GM19467 (cell line): Measurements from ENCODE around the gene SCNN1B.
"Not testable (repeated sequence)": the region's sequence is repeated elsewhere in the genome, so short reads cannot be mapped to it uniquely, and the experiment has no call there.

Experiments
- ATAC-seq: cut with Tn5 transposase; IDR thresholded peaks from one replicate; pipeline ENCODE4 v1.9.1; 2021; ENCODE audit warnings: mild to moderate bottlenecking, moderate library complexity; ENCODE audit not compliant: unreplicated experiment

Gene SCNN1B

GRCh38 chr16:23348579-23349469 is 46.7 kb downstream of the SCNN1B start:
- no peak for ATAC-seq

DNA sequence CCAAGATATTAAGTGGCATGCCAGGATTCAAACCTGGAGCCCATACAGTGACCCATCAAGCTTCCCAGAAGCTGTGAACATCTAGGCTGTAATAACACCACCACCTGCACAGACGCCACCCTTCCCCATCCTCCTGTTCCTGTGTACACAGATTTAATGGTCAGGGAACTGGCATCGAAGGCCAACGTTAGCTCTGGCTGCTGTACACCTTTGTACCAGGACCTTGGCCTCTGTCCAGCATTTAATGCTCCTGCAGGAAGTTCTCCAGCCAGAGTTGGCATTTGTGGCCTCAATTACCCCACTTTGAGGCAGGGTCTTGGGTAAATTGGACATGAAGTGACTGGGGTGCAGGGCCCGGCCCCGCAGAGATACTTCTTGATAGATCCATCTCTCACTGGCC is 49.3 kb downstream of the SCNN1B start:
- no peak for ATAC-seq

DNA sequence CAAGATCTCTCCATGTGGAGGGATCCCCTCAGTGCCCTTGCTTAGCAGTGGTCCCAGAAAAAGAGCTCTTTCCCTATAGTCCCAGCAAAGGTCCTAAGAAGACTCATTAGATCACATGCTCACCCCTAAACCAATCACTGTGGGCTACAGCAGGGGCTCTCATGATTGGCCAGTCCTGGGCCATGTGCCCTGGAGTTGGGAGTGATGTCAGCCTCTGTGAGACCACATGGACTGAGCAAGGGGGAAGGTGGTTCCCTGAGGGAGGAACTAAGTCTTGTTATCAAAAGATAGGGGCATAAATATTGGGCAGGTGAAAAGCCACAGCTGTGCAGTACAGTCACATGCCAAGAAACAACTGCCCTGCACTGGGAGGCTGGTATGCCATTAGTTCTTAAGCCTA is 51.3 kb downstream of the SCNN1B start:
- no peak for ATAC-seq

- ATAC-seq: no peak
Observed at GRCh38 chr16:23354246-23354645, 52.1 kb downstream of the SCNN1B start.

- no peak for ATAC-seq
Observed at GRCh38 chr16:23355106-23355670, 53.1 kb downstream of the SCNN1B start.

DNA sequence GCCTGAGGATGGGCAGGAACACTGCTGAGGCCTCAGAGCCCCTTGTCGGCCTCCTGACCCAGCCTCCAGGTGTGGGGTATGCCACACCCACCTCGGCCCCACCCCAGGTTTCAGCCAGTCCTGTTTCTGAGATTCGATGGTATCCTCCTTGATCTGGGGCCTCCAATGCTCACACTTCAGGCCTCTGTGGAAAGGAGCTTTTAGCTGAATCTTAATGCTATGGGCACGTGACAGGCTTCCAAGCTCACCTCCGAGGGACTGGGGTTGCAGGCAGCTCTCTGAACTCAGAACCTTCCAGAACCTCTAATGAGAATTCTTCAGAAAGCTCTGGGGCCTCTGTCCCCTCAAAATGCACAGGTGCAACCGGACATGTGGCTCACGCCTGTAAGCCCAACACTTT is 54.8 kb downstream of the SCNN1B start:
- no peak for ATAC-seq

DNA sequence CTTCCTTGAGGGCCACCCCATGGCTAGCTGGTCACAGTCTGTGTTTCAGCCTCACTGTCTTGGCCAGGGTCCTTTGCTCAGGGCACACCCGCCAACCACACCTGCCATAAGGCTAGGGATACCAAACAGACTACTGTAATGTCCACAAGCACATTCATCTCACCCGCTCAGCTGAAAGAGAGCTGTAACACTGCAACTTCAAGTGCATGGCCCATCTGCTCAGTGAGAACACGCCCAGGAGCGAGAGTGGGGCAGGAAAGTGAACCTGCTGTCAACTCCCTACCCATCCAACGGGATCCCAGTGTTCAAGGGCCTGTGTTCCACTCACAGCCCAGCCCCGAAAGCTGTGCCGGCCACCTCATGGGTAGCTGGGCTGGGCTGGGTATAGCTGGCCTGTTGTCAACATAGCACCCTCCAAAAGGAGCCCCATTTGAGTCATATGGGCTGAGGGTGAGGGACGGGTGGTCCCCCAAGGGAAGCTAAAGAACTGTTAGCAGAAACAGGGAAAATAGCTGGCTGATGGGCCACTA is 55.7 kb downstream of the SCNN1B start:
- ATAC-seq: no peak

- no peak for ATAC-seq
Observed at GRCh38 chr16:23359092-23359760, 57.1 kb downstream of the SCNN1B start.

DNA sequence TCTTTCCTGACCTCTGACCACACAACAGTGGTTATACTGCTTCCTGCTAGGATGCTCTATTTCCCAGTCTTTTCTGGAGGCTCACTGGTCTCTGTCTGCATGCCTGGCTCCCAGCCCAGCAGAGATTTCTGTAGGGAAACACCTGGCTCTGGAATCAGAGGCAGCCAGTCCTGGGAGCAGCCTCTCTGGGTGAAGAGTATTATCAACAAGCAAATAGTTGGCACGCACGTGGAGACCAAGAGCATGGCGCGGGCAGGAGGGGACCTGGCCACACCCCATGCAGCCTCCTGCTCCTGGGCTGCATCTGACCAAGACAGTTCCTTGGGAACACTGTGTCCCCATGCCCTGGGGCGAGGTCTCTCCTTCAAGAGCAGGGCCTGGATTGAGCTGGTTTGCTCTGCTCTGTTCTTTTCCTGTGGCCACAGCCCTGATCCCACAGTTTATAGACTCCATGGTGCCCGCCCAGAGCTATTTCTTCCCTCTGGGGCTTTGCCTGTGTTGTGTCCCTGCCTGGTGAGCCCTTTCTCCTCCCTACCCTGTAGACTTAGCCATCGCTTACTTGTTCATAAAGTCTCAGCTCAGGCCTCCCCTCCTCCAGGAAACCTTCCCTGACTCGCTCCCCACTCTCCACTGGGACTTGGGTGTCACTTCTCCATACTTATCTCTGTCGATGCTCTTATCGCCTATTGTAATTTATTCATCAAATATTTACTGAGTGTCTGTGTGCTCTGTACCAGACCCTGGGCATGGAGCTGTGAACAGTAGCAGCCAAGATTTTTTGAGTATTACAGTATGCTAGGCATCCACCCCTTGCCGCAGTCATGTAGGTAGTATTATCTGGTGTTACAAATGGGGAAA is 60.6 kb downstream of the SCNN1B start:
- no peak for ATAC-seq

DNA sequence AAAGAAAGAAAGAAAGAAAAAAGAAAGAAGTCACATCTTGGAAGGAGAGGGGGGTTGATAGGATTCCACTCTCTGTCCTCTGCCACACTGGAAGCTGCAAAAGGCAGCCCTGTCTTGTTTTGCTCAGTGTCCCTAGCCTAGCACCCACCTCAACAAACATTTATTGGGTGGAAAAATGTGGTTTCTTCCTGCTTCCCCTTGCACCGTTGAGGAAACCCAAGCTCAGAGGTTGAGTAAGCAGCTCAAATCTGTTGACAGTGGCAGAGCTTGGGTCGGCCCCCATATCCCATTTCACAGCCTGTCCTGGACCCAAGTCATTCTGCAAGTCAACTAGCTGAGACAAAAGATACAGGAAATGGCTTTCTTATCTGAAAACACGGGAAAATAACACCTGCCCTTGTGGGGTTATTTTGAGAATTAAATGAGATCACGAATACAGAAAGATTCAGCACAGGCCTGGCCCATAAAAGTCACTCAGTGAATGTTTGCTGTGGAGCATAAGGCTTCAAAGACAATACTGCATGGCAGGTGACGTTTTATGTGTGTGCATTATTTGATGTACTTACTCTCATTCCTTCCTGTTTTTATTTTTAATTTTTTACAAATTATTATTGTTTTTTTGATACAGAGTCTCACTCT is 63.6 kb downstream of the SCNN1B start:
- ATAC-seq: no peak

GRCh38 chr16:23366341-23366740 is 64.2 kb downstream of the SCNN1B start:
- not testable (repeated sequence) for ATAC-seq

DNA sequence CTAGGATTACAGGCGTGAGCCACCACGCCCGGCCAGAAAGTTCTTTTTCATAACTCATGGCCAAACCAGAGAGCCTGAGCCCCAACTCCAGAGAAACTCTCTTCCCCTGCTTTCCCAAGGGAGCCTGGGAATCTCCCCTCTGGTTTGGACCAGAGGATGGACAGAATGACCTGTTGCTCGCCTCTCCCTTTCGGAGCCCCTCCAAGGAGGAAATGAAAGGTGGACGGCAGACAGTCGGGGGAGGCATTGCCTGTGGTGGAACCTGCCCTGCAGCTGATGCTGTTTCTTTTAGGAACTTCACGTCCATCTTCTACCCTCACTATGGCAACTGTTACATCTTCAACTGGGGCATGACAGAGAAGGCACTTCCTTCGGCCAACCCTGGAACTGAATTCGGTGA is 65.5 kb downstream of the SCNN1B start:
- ATAC-seq: no peak

GRCh38 chr16:23367988-23368387 is 65.9 kb downstream of the SCNN1B start:
- ATAC-seq: no peak

GRCh38 chr16:23368469-23368868 is 66.4 kb downstream of the SCNN1B start:
- ATAC-seq: no peak

- ATAC-seq: no peak
Observed at GRCh38 chr16:23369416-23369815, 67.3 kb downstream of the SCNN1B start.

DNA sequence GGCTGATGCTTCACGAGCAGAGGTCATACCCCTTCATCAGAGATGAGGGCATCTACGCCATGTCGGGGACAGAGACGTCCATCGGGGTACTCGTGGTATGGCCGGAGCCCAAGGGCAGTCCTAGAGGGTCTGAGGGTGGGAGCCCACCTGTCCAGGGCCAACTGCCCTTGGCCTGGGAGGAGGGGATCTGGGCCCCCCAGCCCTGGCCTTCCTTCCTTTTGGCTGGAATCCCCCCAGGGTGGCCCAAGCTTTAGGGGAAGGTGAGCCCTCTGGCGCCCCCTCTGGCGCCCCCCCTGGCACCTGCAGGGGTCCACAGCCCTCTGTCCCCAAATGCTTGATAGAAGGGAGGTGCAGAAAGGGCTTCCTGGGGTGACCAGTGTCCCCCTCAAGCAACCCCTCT is 69.3 kb downstream of the SCNN1B start:
- no peak for ATAC-seq

- no peak for ATAC-seq
Observed at GRCh38 chr16:23373436-23374219, 71.5 kb downstream of the SCNN1B start.

DNA sequence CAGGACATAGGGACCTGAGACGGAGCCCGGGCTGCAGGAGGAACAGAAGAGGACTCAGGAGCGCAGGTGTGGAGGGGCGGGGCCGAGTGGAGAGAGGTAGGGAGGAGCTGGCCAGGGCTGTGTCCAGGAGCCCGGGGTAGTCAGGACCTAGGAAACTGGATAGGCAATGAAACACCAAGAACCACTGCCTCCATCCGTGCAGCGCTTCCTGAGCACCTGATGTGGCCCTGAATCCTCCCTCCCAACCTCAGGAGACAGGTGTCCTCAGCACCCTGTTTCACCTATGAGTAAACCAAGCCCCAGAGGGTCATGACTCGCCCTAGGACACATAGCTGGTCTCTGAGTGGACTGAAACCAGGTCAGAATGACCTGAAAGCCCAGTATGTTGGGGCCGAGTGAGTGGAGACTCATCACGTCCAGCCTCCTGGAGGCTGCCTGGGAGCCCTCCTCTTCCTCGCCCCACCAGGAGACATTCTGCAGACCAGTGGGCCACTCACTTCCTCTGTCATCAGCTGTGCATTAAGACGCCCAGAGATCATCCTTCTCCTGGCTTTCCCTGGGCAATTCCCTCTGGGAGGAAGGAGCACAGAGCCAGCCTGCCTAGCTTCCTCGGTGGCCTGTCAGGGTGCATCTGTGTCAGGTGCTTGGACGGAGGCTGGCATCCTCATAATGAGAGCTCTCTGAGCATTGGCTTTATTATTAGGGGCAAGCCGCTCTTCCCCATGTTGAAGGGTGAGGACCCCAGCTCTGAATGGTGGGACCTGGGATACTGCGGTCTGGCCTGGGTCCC is 72.8 kb downstream of the SCNN1B start:
- no peak for ATAC-seq

- ATAC-seq: no peak
Observed at GRCh38 chr16:23375643-23376042, 73.5 kb downstream of the SCNN1B start.
